Bronchial epithelial cell (primary cell): Measurements from ENCODE around the gene DCAF6. TPM values are rescaled to one million over a fixed set of nuclear protein-coding genes. Genes with fewer than 3 reads are reported as not detected.
"Not testable (repeated sequence)": the region's sequence is repeated elsewhere in the genome, so short reads cannot be mapped to it uniquely, and the experiment has no call there.

ENCODE experiments used
- DNase-seq: peaks from one replicate; pipeline ENCODE4 v3.0.0-alpha.2; 2010; ENCODE audit warnings: low read depth
- FAIRE-seq: peaks from 2 replicates; lab custom pipeline; 2011; peaks lifted over from hg19 to GRCh38; lab: Jason Lieb, UNC
- H3K27me3 ChIP-seq: 2 replicates; pipeline ENCODE4 v1.5.1; 2011; ENCODE audit warnings: low read length; ENCODE audit not compliant: control insufficient read depth, insufficient read depth
- H3K36me3 ChIP-seq: 2 replicates; pipeline ENCODE4 v1.5.1; 2011; ENCODE audit warnings: low read length; ENCODE audit not compliant: control insufficient read depth, insufficient read depth
- H3K4me3 ChIP-seq: 2 replicates; pipeline ENCODE4 v1.5.1; 2011; ENCODE audit warnings: mild to moderate bottlenecking, low read depth, low read length, control low read depth
- total RNA-seq: library from RNA; depleted of rRNA; stranded (reverse); fragments of >200 nt; gene quantifications from 2 replicates; pipeline ENCODE4 v1.2.1, GENCODE V29; 2014
- TF ChIP-seq, protein P1 (sequence below): IDR thresholded peaks from 2 replicates; pipeline ENCODE4 v1.5.1; 2011; ENCODE audit warnings: mild to moderate bottlenecking, moderate library complexity, low read length, control low read depth, inconsistent platforms; ENCODE audit not compliant: insufficient read depth, severe bottlenecking

DCAF6 gene
- total RNA-seq, 1 donor from 2014 or later = 28.2 TPM

DNA sequence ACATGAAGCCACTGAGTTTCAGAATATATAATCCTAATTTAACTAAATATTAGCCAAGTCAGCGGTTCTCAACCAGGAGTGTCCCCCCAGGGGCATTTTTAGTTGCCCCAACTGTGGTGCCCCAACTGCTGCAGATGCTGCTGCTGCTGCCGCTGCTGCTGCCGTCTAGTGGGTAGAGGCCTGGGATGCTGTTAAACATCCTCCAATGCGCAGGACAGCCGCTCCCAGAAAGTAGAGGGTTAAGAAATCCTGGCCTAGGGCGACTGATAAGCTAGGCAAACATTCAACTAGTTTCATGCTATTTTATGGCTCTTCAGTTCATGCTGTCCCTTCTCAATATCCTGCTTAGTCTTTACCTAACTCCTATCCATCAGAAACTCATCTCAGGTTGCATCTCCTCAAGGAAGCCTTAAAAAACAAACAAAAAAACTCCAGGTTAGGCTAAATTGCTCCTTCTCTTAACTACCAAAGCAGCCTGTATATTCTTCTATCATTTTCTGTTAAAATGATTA, 9.9 kb upstream of the DCAF6 start:
- FAIRE-seq = no peak
- H3K27me3 ChIP-seq = no peaks in the 10 kb centered on the region
- no peak overlapping the region for H3K4me3 ChIP-seq
- no peaks in the 10 kb centered on the region for H3K36me3 ChIP-seq
- TF ChIP-seq, protein P1, sequence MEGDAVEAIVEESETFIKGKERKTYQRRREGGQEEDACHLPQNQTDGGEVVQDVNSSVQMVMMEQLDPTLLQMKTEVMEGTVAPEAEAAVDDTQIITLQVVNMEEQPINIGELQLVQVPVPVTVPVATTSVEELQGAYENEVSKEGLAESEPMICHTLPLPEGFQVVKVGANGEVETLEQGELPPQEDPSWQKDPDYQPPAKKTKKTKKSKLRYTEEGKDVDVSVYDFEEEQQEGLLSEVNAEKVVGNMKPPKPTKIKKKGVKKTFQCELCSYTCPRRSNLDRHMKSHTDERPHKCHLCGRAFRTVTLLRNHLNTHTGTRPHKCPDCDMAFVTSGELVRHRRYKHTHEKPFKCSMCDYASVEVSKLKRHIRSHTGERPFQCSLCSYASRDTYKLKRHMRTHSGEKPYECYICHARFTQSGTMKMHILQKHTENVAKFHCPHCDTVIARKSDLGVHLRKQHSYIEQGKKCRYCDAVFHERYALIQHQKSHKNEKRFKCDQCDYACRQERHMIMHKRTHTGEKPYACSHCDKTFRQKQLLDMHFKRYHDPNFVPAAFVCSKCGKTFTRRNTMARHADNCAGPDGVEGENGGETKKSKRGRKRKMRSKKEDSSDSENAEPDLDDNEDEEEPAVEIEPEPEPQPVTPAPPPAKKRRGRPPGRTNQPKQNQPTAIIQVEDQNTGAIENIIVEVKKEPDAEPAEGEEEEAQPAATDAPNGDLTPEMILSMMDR = no peak
- DNase-seq = no peak

DNA sequence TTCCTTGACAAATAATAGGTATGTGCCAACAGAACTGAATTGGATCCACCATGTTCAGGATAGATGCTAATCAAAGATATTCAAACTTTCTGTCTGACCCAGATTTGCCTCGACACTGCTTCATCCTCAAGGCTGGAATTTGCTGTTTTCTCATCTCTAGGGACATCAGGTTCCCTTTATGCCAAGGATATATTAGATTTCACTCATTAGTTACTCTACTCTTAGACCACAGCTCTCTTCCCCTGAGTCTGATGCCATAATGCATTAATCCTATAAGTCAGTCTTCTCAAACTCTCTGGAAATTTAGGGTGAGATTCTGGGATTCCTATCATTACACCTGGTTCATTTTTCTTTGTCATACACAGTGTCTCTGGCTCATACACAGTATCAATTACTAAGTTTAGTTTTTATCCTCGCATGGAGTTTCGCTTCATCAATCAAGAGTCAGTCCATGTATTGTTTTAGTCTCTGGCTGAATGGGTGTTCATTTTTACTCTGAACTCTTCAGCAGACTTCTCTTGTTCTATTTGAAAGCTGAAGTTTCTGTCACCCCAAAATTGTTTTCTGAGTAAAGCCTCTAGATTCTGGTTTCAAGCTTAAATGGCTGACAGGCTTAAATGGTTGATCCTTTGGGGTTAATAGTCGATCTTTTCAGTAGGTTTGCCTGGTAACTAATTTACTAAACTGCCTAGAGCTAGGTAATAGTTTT, 9.3 kb upstream of the DCAF6 start:
- no peaks in the 10 kb centered on the region for H3K27me3 ChIP-seq
- no peak overlapping the region for H3K4me3 ChIP-seq
- DNase-seq (no peak), FAIRE-seq (no peak)
- no peaks in the 10 kb centered on the region for H3K36me3 ChIP-seq
- TF ChIP-seq, protein P1 = no peak

DNA sequence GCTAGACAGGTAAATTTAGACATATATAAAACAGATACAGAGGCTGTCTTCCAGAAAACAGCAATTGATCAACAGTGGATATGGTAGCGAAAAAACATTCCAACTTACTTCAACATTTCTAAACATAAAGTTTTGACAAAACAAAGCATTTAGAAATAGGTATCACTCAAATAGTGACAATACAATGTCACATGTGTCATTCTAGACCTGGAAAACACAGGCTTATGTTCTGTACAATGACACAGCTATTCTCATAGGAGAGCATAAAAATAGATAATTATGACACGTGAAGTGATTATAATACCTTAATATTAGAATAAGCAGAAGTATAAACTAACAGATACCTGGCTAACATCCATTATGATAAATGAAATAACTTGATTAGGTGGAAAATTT, 8.0 kb upstream of the DCAF6 start:
- H3K4me3 ChIP-seq = no peak overlapping the region
- DNase-seq = no peak
- no peaks in the 10 kb centered on the region for H3K36me3 ChIP-seq
- TF ChIP-seq, protein P1 = no peak
- no peaks in the 10 kb centered on the region for H3K27me3 ChIP-seq
- FAIRE-seq = no peak

DNA sequence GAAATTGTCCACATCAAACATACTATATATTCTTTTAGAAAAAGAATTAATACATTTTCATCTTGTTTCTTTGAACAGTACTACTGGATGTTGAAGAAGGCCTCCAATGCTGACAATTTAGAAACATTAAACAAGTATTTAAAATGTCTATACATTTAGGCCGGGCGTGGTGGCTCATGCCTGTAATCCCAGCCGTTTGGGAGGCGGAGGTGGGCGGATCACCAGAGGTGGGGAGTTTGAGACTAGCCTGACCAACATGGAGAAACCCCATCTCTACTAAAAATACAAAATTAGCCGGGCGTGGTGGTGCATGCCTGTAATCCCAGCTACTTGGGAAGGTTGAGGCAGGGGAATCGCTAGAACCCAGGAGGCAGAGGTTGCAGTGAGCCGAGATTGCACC, 7.6 kb upstream of the DCAF6 start:
- DNase-seq, H3K4me3 ChIP-seq, FAIRE-seq, H3K27me3 ChIP-seq, H3K36me3 ChIP-seq: not testable (repeated sequence)

DNA sequence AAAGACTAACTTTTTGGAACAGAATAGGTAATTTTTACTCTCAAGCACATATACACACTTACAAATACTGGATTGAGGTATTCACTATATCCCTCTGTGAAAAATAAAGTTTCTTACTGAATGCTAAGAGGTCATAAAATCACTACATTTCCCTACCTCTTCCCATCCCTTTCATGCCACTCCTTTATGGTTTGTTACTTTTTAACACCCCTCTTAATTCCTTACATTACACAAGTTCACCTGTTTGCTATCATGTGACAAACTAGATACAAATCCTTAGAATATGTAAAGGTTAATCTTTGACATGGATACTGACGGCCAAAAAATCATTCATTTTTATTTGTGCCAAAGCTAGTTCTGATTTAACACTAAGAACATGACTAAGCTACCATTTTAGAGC, 6.8 kb upstream of the DCAF6 start:
- H3K36me3 ChIP-seq = no peaks in the 10 kb centered on the region
- no peak for DNase-seq
- TF ChIP-seq, protein P1 = no peak
- FAIRE-seq = no peak
- H3K27me3 ChIP-seq = no peaks in the 10 kb centered on the region
- no peak overlapping the region for H3K4me3 ChIP-seq

DNA sequence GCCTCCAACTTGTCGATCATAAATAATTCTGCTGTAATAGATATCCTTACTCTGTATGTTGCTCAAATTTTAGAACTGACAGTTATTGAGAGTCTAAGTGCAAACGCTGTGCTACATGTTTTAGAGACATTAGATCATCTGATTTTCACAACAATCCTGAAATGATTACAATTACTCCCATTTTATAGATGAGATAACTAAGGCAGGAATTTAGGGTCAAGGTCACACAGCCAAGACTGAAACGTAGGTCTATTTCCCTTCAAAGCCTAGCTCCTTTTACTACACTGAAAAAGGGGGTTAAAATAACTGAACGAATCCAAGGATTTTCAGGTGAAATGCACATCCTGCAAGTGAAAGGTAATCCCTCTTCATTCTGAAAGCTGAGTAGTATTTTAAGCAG, 2.7 kb upstream of the DCAF6 start:
- DNase-seq (no peak), FAIRE-seq (no peak)
- no peaks in the 10 kb centered on the region for H3K27me3 ChIP-seq
- no peak overlapping the region for H3K4me3 ChIP-seq
- no peaks in the 10 kb centered on the region for H3K36me3 ChIP-seq
- TF ChIP-seq, protein P1 = no peak
